RWPE2 (cell line): Measurements from ENCODE around the gene INPP5E.

Source experiments
- ATAC-seq: fragments of 200-7000 bp; cut with Tn5 transposase; 3 replicates; pipeline ENCODE4 v1.9.1; 2021; ENCODE audit warnings: low read depth
- DNase-seq: peaks from one replicate; pipeline ENCODE4 v3.0.0-alpha.2; 2020; ENCODE audit warnings: low spot score
- H3K27ac ChIP-seq: fragments of 450-650 bp; 2 replicates; pipeline ENCODE4 v1.5.1; 2017; ENCODE audit warnings: mild to moderate bottlenecking; ENCODE audit not compliant: poor library complexity, severe bottlenecking
- H3K27me3 ChIP-seq: fragments of 250-450 bp; sonication (Bioruptor Pico); 2 replicates; pipeline ENCODE4 v1.5.1; 2021; ENCODE audit warnings: mild to moderate bottlenecking, moderate library complexity; ENCODE audit not compliant: insufficient read depth, poor library complexity, severe bottlenecking
- H3K36me3 ChIP-seq: fragments of 250-450 bp; sonication (Bioruptor Pico); 2 replicates; pipeline ENCODE4 v1.5.1; 2020; ENCODE audit warnings: low read depth, mild to moderate bottlenecking, moderate library complexity
- H3K4me1 ChIP-seq: fragments of 250-450 bp; sonication (Bioruptor Pico); 2 replicates; pipeline ENCODE4 v1.5.1; 2021; ENCODE audit warnings: mild to moderate bottlenecking, moderate library complexity; ENCODE audit not compliant: insufficient read depth, poor library complexity, severe bottlenecking
- H3K4me3 ChIP-seq: fragments of 250-450 bp; sonication (Bioruptor Pico); 2 replicates; pipeline ENCODE4 v1.5.1; 2021; ENCODE audit warnings: mild to moderate bottlenecking, moderate library complexity; ENCODE audit not compliant: severe bottlenecking
- H3K9me3 ChIP-seq: fragments of 250-450 bp; sonication (Bioruptor Pico); 2 replicates; pipeline ENCODE4 v1.5.1; 2021; ENCODE audit warnings: mild to moderate bottlenecking, moderate library complexity; ENCODE audit not compliant: severe bottlenecking
- CTCF ChIP-seq: fragments of 450-650 bp; IDR thresholded peaks from one replicate; pipeline ENCODE4 v1.5.1; 2017; ENCODE audit warnings: mild to moderate bottlenecking, moderate library complexity; ENCODE audit not compliant: poor library complexity, severe bottlenecking

The INPP5E gene

GRCh38 chr9:136439481-136440408 is at the start of gene INPP5E:
Gene INPP5E (minus strand): TSS chr9:136439845. CDS start chr9:136439419, 426 bp downstream.
- H3K27ac ChIP-seq = peak within 1 kb of the TSS; percentile 54
- TF ChIP-seq CTCF = peak; percentile 96
- H3K4me3 ChIP-seq = peak within 1 kb of the TSS; percentile 67
- H3K4me1 ChIP-seq = peaks cover 6% of the 10 kb centered on the region
- no peaks in the 10 kb centered on the region for H3K27me3 ChIP-seq
- peak; percentile 58 for DNase-seq
- ATAC-seq = peak; percentile 70
- H3K36me3 ChIP-seq = peaks cover 63% of the 10 kb centered on the region
- no peaks in the 10 kb centered on the region for H3K9me3 ChIP-seq

GRCh38 chr9:136488247-136489214 is 48.9 kb upstream of the INPP5E start:
- peak; percentile 93 for TF ChIP-seq CTCF
- DNase-seq (no peak), ATAC-seq (peak; percentile 26; the same call in 1 of the 3 replicates)
- no peaks in the 10 kb centered on the region for H3K9me3 ChIP-seq
- no peak overlapping the region for H3K4me3 ChIP-seq
- no peaks in the 10 kb centered on the region for H3K27me3 ChIP-seq
- no peaks in the 10 kb centered on the region for H3K36me3 ChIP-seq
- H3K4me1 ChIP-seq = peaks cover 6% of the 10 kb centered on the region
- H3K27ac ChIP-seq = no peak overlapping the region

- no peak for ATAC-seq
- no peak overlapping the region for H3K4me3 ChIP-seq
- H3K9me3 ChIP-seq = no peaks in the 10 kb centered on the region
- H3K27me3 ChIP-seq = no peaks in the 10 kb centered on the region
- TF ChIP-seq CTCF = no peak
- H3K4me1 ChIP-seq = peaks cover 6% of the 10 kb centered on the region
- H3K36me3 ChIP-seq = no peaks in the 10 kb centered on the region
- H3K27ac ChIP-seq = no peak overlapping the region
- DNase-seq = no peak
Observed at GRCh38 chr9:136487672-136488071, 48.0 kb upstream of the INPP5E start.

GRCh38 chr9:136486823-136487620 is 47.4 kb upstream of the INPP5E start:
- no peak for ATAC-seq
- Histone ChIP-seq H3K27me3 (no peaks in the 10 kb centered on the region), H3K4me3 (no peak overlapping the region), H3K9me3 (no peaks in the 10 kb centered on the region), H3K4me1 (peaks cover 6% of the 10 kb centered on the region), H3K36me3 (no peaks in the 10 kb centered on the region), H3K27ac (no peak overlapping the region)
- DNase-seq = no peak
- TF ChIP-seq CTCF = no peak
